Endothelial cell of umbilical vein (primary cell): Measurements from ENCODE around the gene POLR2B. TPM values are rescaled to one million over a fixed set of nuclear protein-coding genes. Genes with fewer than 3 reads are reported as not detected.

Source experiments
- BruUV-seq: library from RNA; stranded (reverse); fragments of 400-500 nt; replicated peaks from 2 replicates; lab custom pipeline; 2021; lab: Mats Ljungman, UMichigan
- CTCF ChIA-PET: fragments of 300-600, 350-600 bp; sonication (Branson Sonifier 250); formaldehyde crosslinking; loops from one replicate; lab custom pipeline; 2021; ENCODE audit warnings: antibody characterized with exemption, inconsistent platforms; lab: Charles Lee
- POLR2A ChIA-PET: fragments of 300-600, 350-600 bp; sonication (Branson Sonifier 250); formaldehyde crosslinking; loops from one replicate; lab custom pipeline; 2021; ENCODE audit warnings: antibody characterized with exemption, inconsistent platforms; lab: Charles Lee
- DNase-seq: peaks from one replicate; pipeline ENCODE4 v3.0.0-alpha.2; 2011; ENCODE audit warnings: low read depth, low spot score
- FAIRE-seq: peaks from 2 replicates; lab custom pipeline; 2011; peaks lifted over from hg19 to GRCh38; lab: Jason Lieb, UNC
- H2AFZ ChIP-seq: 2 replicates; pipeline ENCODE4 v1.6.0; 2012; ENCODE audit warnings: low read depth, low read length, control low read depth, inconsistent platforms
- H3K27ac ChIP-seq: 2 replicates; pipeline ENCODE4 v1.5.1; 2011; ENCODE audit warnings: low read depth, mild to moderate bottlenecking, control low read depth, low read length, moderate library complexity; ENCODE audit not compliant: insufficient read depth
- H3K27me3 ChIP-seq, 2 experiments: 2 replicates each; pipeline versions ENCODE4 v1.6.0 to v1.6.1; 2011; ENCODE audit warnings: low read length in 2 of 2, mixed read lengths in 1 of 2; ENCODE audit not compliant: control insufficient read depth in 2 of 2, insufficient read depth in 2 of 2
- H3K36me3 ChIP-seq, 2 experiments: 2 replicates in 1 of 2; 3 replicates in 1 of 2; pipeline ENCODE4 v1.5.1; 2011; ENCODE audit warnings: low read length in 2 of 2, mild to moderate bottlenecking in 1 of 2, moderate library complexity in 1 of 2; ENCODE audit not compliant: control insufficient read depth in 2 of 2, insufficient read depth in 2 of 2; ENCODE audit errors: extremely low read depth in 1 of 2
- H3K4me1 ChIP-seq: 3 replicates; pipeline ENCODE4 v1.5.1; 2011; ENCODE audit warnings: mild to moderate bottlenecking, low read length; ENCODE audit not compliant: control insufficient read depth, insufficient read depth; ENCODE audit errors: extremely low read depth
- H3K4me2 ChIP-seq: 2 replicates; pipeline ENCODE4 v1.6.1; 2011; ENCODE audit warnings: low read length, control low read depth, mixed read lengths; ENCODE audit not compliant: insufficient read depth
- H3K4me3 ChIP-seq, 3 experiments: fragments of 200-600 bp in 1 of 3; sonication (generic), shearing (Covaris generic) in 1 of 3; replicated peaks in 1 of 3; 2 replicates each; pipeline ENCODE4 v1.5.1; 2011 to 2016; ENCODE audit warnings: control low read depth in 3 of 3, low read length in 3 of 3, mild to moderate bottlenecking in 2 of 3, inconsistent platforms in 1 of 3, low read depth in 1 of 3, moderate library complexity in 1 of 3; ENCODE audit not compliant: insufficient read depth in 1 of 3
- H3K79me2 ChIP-seq: 2 replicates; pipeline ENCODE4 v1.6.0; 2012; ENCODE audit warnings: low read length, inconsistent platforms; ENCODE audit not compliant: control insufficient read depth, insufficient read depth
- H3K9ac ChIP-seq: replicated peaks from 2 replicates; pipeline ENCODE3; 2011; ENCODE audit warnings: low read length, control low read depth; ENCODE audit not compliant: insufficient read depth; ENCODE audit errors: extremely low read depth
- H3K9me1 ChIP-seq: replicated peaks from 3 replicates; pipeline ENCODE4 v1.6.0; 2011; ENCODE audit warnings: mild to moderate bottlenecking, low read length; ENCODE audit not compliant: control insufficient read depth, insufficient read depth; ENCODE audit errors: extremely low read depth
- H3K9me3 ChIP-seq: replicated peaks from 2 replicates; pipeline ENCODE4 v1.5.1; 2012; ENCODE audit warnings: low read length, inconsistent platforms; ENCODE audit not compliant: control insufficient read depth, insufficient read depth
- H4K20me1 ChIP-seq: replicated peaks from 2 replicates; pipeline ENCODE3; 2011; ENCODE audit warnings: mild to moderate bottlenecking, low read length; ENCODE audit not compliant: control insufficient read depth, insufficient read depth; ENCODE audit errors: extremely low read depth
- EZH2 ChIP-seq: IDR thresholded peaks from 2 replicates; pipeline ENCODE4 v1.6.1; 2012; ENCODE audit warnings: borderline replicate concordance, low read depth, mild to moderate bottlenecking, moderate library complexity, low read length, inconsistent platforms; ENCODE audit not compliant: severe bottlenecking
- FOS ChIP-seq: IDR thresholded peaks from 2 replicates; pipeline ENCODE4 v1.6.1; 2011; ENCODE audit warnings: mild to moderate bottlenecking, low read length, moderate library complexity, borderline replicate concordance; ENCODE audit not compliant: insufficient read depth
- GATA2 ChIP-seq: IDR thresholded peaks from 2 replicates; pipeline ENCODE4 v1.7.0; 2011; ENCODE audit warnings: low read depth, mild to moderate bottlenecking, moderate library complexity, mixed read lengths, low read length; ENCODE audit not compliant: insufficient read length, insufficient read depth
- JUN ChIP-seq: IDR thresholded peaks from 2 replicates; pipeline ENCODE4 v1.6.1; 2011; ENCODE audit warnings: borderline replicate concordance, low read depth; ENCODE audit not compliant: insufficient read length, insufficient read depth
- MYC ChIP-seq: IDR thresholded peaks from one replicate; pipeline ENCODE4 v1.6.1; 2011; ENCODE audit warnings: mild to moderate bottlenecking, low read depth, low read length
- POLR2A ChIP-seq: IDR thresholded peaks from 2 replicates; pipeline ENCODE4 v1.6.1; 2012; ENCODE audit warnings: low read depth, mild to moderate bottlenecking, control low read depth, low read length
- POLR2AphosphoS5 ChIP-seq: IDR thresholded peaks from 2 replicates; pipeline ENCODE4 v1.6.1; 2012; ENCODE audit warnings: low read depth, mild to moderate bottlenecking, control low read depth, low read length, moderate library complexity; ENCODE audit not compliant: insufficient read depth
- dilution Hi-C: fragments of 300-500 bp; cut with MboI; formaldehyde crosslinking; loops from one replicate; pipeline ENCODE4 v1.15.0; 2019; ENCODE audit warnings: low sequenced_read_pairs; ENCODE audit not compliant: extremely low pct_ligation_motif_present
- intact Hi-C: fragments of 100-400 bp; cut with micrococcal nuclease; formaldehyde crosslinking; loops from one replicate; pipeline ENCODE4 v1.10.0; 2022
- polyA plus RNA-seq, 4 experiments: library from polyadenylated mRNA; depleted of rRNA in 3 of 4; stranded (reverse) in 3 of 4; unstranded in 1 of 4; fragments of >200 nt; gene quantifications; 2 replicates each; pipeline versions ENCODE4 v1.2.1 to v1.2.3, GENCODE V29; 2011 to 2012; ENCODE audit warnings: missing spikeins in 1 of 4
- total RNA-seq: library from RNA; stranded (reverse); gene quantifications from 2 replicates; pipeline ENCODE4 v1.2.3, GENCODE V29; 2021
- TF ChIP-seq, protein P1 (sequence below), 2 donors: IDR thresholded peaks; 1 replicate in 1 of 2; 2 replicates in 1 of 2; pipeline ENCODE4 v1.5.1; 2011; ENCODE audit warnings: low read length in 2 of 2, mild to moderate bottlenecking in 2 of 2, moderate library complexity in 2 of 2, control low read depth in 1 of 2, inconsistent platforms in 1 of 2, low read depth in 1 of 2; ENCODE audit not compliant: insufficient read depth in 1 of 2; ENCODE audit errors: extremely low read depth in 1 of 2
- TF ChIP-seq, protein P2 (sequence below): IDR thresholded peaks from 2 replicates; pipeline ENCODE4 v1.6.1; 2011; ENCODE audit not compliant: insufficient read depth, insufficient read length

Gene POLR2B
- total and polyA plus RNA-seq, 2 donors (not counting 3 experiments of a cell fraction or from before 2014, with no cell fraction given), result 75.5 to 148 TPM

DNA sequence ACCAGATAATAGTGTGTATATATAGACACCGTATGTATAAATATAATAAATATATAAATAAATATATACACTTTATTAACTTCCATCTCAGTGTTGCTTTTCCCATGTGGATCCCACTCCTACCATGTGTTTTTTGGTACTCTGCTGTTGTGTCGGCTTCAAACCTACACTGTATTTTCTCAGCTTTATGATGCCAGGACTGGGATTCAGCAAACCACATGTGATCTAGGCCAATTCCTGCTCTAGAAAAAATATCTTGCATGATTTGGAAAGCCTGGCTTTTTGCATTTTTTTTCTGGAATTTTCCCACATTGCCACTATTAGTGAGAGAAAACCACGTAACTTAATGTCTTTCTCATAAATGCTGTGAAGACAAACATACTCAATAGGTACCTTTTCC lies 55.8 kb downstream of the POLR2B start:
- no peaks in the 10 kb centered on the region for H3K27me3 ChIP-seq
- FAIRE-seq (no peak), DNase-seq (no peak)
- CTCF ChIA-PET, result interaction anchor here (1.0 to 1.7 kb wide), 2 partner anchors 15 to 129 kb away, joined by 3 to 8 read pairs; no protein-coding TSS in a partner anchor
- no peaks in the 10 kb centered on the region for H3K9me1 ChIP-seq
- intact Hi-C loops, result no loop called here
- POLR2A ChIA-PET, result no interaction called here
- TF ChIP-seq POLR2AphosphoS5 (no peak), JUN (no peak), GATA2 (no peak), POLR2A (no peak), FOS (no peak), MYC (no peak), EZH2 (no peak)
- TF ChIP-seq, protein P1, sequence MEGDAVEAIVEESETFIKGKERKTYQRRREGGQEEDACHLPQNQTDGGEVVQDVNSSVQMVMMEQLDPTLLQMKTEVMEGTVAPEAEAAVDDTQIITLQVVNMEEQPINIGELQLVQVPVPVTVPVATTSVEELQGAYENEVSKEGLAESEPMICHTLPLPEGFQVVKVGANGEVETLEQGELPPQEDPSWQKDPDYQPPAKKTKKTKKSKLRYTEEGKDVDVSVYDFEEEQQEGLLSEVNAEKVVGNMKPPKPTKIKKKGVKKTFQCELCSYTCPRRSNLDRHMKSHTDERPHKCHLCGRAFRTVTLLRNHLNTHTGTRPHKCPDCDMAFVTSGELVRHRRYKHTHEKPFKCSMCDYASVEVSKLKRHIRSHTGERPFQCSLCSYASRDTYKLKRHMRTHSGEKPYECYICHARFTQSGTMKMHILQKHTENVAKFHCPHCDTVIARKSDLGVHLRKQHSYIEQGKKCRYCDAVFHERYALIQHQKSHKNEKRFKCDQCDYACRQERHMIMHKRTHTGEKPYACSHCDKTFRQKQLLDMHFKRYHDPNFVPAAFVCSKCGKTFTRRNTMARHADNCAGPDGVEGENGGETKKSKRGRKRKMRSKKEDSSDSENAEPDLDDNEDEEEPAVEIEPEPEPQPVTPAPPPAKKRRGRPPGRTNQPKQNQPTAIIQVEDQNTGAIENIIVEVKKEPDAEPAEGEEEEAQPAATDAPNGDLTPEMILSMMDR (IDR thresholded peaks at IDR 0.05; ENCODE audit: extremely low read depth in 1 of 2, insufficient read depth in 1 of 2, low read depth in 1 of 2, low read length in 2 of 2), result no peak
- TF ChIP-seq, protein P2, sequence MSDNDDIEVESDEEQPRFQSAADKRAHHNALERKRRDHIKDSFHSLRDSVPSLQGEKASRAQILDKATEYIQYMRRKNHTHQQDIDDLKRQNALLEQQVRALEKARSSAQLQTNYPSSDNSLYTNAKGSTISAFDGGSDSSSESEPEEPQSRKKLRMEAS, result no peak
- dilution Hi-C loops, result no loop called here
- peaks cover 1% of the 10 kb centered on the region for H3K79me2 ChIP-seq
- H4K20me1 ChIP-seq, result no peaks in the 10 kb centered on the region
- H2AFZ ChIP-seq, result no peak overlapping the region
- H3K4me1 ChIP-seq, result no peaks in the 10 kb centered on the region
- H3K9ac ChIP-seq, result no peak overlapping the region
- H3K4me2 ChIP-seq, result no peak overlapping the region
- peaks cover 35 to 37% of the 10 kb centered on the region in 2 experiments for H3K36me3 ChIP-seq
- no peak overlapping the region for H3K27ac ChIP-seq
- H3K4me3 ChIP-seq, result no peak overlapping the region
- H3K9me3 ChIP-seq, result no peaks in the 10 kb centered on the region
- no TSS peak for BruUV-seq
